ENCODE data around the gene EPB41L4B. TPM values are rescaled to one million over a fixed set of nuclear protein-coding genes. Genes with fewer than 3 reads are reported as not detected.

Gene EPB41L4B
- total and polyA plus RNA-seq, 2 donors (not counting 1 experiment from before 2014, with no cell fraction given): 0.56 to 2.8 TPM

DNA sequence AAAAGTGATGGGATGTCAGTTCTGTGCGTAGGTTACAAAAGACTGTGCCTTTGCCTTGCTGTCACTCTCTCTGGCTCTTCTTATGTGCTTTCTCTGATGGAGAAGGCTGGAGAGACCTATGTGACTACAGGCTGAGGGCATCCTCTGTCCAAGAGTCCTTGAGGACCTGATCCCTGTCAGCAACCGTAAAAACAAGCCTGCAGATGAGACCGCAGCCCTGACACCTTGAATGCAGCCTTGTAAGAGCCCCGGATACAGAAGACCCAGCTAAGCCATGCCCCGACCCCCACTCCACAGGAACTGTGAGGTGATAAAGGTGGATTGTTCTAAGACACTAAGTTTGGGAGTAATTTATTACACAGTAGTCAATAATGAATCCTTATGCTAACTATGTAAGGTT, 121.2 kb downstream of the EPB41L4B start:
- Histone ChIP-seq H3K27ac (ENCODE audit: insufficient read depth, low read length) (no peak overlapping the region), H2AFZ (ENCODE audit: low read length) (no peak overlapping the region), H3K4me3 (replicated peaks in 1 of 4; ENCODE audit: control extremely low read depth in 1 of 4, insufficient read depth in 1 of 4, low read depth in 3 of 4, low read length in 4 of 4) (no peak overlapping the region), H3K4me1 (ENCODE audit: control insufficient read depth, extremely low read depth, insufficient read depth, low read length) (no peaks in the 10 kb centered on the region), H3K4me2 (ENCODE audit: extremely low read depth, insufficient read depth, low read length) (no peak overlapping the region), H3K36me3 (ENCODE audit: control insufficient read depth, insufficient read depth, low read length) (no peaks in the 10 kb centered on the region), H3K79me2 (ENCODE audit: control insufficient read depth, insufficient read depth, low read length) (no peaks in the 10 kb centered on the region), H3K9me3 (ENCODE audit: control insufficient read depth, insufficient read depth, low read depth, low read length) (no peaks in the 10 kb centered on the region), H3K27me3 (ENCODE audit: control insufficient read depth, insufficient read depth, low read length) (no peaks in the 10 kb centered on the region), H3K9ac (ENCODE audit: insufficient read depth, low read length) (no peak overlapping the region), H4K20me1 (ENCODE audit: control insufficient read depth, extremely low read depth, insufficient read depth, low read length) (no peaks in the 10 kb centered on the region)
- TF ChIP-seq, protein P1, sequence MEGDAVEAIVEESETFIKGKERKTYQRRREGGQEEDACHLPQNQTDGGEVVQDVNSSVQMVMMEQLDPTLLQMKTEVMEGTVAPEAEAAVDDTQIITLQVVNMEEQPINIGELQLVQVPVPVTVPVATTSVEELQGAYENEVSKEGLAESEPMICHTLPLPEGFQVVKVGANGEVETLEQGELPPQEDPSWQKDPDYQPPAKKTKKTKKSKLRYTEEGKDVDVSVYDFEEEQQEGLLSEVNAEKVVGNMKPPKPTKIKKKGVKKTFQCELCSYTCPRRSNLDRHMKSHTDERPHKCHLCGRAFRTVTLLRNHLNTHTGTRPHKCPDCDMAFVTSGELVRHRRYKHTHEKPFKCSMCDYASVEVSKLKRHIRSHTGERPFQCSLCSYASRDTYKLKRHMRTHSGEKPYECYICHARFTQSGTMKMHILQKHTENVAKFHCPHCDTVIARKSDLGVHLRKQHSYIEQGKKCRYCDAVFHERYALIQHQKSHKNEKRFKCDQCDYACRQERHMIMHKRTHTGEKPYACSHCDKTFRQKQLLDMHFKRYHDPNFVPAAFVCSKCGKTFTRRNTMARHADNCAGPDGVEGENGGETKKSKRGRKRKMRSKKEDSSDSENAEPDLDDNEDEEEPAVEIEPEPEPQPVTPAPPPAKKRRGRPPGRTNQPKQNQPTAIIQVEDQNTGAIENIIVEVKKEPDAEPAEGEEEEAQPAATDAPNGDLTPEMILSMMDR (conservative IDR thresholded peaks at IDR 0.05 in 1 of 2, IDR thresholded peaks at IDR 0.05 in 1 of 2; ENCODE audit: low read depth in 1 of 2, low read length in 2 of 2): no peak
- TF ChIP-seq EZH2 (IDR thresholded peaks at IDR 0.05; ENCODE audit: low read length, missing control alignments): no peak
- DNase-seq (ENCODE audit: low read depth in 2 of 2): no peak

DNA sequence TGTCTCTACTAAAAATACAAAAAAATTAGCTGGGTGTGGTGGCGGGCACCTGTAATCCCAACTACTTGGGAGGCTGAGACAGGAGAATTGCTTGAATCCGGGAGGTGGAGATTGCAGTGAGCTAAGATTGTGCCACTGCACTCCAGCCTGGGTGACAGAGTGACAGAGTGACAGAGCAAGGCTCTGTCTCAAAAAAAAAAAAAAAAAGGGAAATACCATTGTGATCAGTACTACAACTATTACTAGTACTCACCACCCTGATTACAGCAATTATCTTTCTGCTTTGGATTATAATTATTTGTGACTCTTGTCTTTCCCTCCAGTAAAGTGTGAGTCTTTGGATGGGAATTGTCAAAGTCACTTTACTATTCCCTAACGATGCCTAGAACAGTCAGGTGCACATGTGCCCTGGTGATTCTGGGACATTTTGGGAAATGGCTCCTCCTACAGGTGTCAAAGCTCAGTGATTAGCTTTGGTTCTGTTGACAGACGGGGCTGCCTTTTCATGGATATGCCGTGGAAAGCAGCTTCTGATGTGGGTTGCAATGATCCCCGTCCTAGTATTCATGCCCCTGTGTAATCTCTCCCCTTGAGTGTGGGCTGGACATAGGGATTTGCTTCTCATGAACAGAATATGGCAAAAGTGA, 122.0 kb downstream of the EPB41L4B start:
- no peaks in the 10 kb centered on the region for H3K27me3 ChIP-seq (ENCODE audit: control insufficient read depth, insufficient read depth, low read length)
- H3K4me1 ChIP-seq (ENCODE audit: control insufficient read depth, extremely low read depth, insufficient read depth, low read length): no peaks in the 10 kb centered on the region
- TF ChIP-seq, protein P1 (conservative IDR thresholded peaks at IDR 0.05 in 1 of 2, IDR thresholded peaks at IDR 0.05 in 1 of 2; ENCODE audit: low read depth in 1 of 2, low read length in 2 of 2): no peak
- TF ChIP-seq EZH2 (IDR thresholded peaks at IDR 0.05; ENCODE audit: low read length, missing control alignments): no peak

DNA sequence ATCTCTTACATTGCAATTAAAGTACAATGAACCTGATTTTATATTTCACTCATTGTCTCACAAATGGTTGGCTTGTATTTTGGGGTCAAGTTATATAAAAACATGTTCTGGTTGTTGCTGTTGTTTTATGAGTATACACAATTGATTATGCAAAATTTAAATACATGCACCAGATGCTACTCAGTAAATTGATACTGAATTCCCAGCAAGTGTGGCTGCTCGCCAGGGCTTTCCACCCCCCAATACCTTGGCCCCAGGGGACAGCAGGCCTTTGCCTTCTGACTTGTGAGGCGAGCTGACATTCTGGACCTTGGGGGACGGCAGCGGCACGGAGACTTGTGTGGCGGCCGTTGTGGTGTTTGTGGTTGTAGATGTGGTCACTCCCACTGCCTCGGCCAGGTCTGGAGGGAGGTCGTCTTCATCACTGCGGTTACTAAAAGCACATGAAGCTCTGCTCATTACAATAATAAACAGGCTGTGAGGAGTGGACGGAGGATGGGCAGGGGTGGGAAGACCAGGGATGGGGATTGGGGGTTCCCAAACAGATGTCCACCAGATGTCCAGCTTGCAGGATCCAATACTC, 126.8 kb downstream of the EPB41L4B start:
- TF ChIP-seq, protein P1 (conservative IDR thresholded peaks at IDR 0.05 in 1 of 2, IDR thresholded peaks at IDR 0.05 in 1 of 2; ENCODE audit: low read depth in 1 of 2, low read length in 2 of 2): no peak
- no peak for TF ChIP-seq EZH2 (IDR thresholded peaks at IDR 0.05; ENCODE audit: low read length, missing control alignments)
- Histone ChIP-seq H2AFZ (ENCODE audit: low read length) (no peak overlapping the region), H3K36me3 (ENCODE audit: control insufficient read depth, insufficient read depth, low read length) (no peaks in the 10 kb centered on the region), H3K27me3 (ENCODE audit: control insufficient read depth, insufficient read depth, low read length) (no peaks in the 10 kb centered on the region), H3K9ac (ENCODE audit: insufficient read depth, low read length) (no peak overlapping the region), H3K4me1 (ENCODE audit: control insufficient read depth, extremely low read depth, insufficient read depth, low read length) (no peaks in the 10 kb centered on the region), H3K4me2 (ENCODE audit: extremely low read depth, insufficient read depth, low read length) (no peak overlapping the region), H4K20me1 (ENCODE audit: control insufficient read depth, extremely low read depth, insufficient read depth, low read length) (no peaks in the 10 kb centered on the region), H3K79me2 (ENCODE audit: control insufficient read depth, insufficient read depth, low read length) (no peaks in the 10 kb centered on the region), H3K27ac (ENCODE audit: insufficient read depth, low read length) (no peak overlapping the region), H3K4me3 (replicated peaks in 1 of 4; ENCODE audit: control extremely low read depth in 1 of 4, insufficient read depth in 1 of 4, low read depth in 3 of 4, low read length in 4 of 4) (no peak overlapping the region), H3K9me3 (ENCODE audit: control insufficient read depth, insufficient read depth, low read depth, low read length) (no peaks in the 10 kb centered on the region)
- DNase-seq (ENCODE audit: low read depth in 2 of 2): peak; percentile 53 to 73

More for the DNA sequence above, 122.0 kb downstream of the EPB41L4B start:
- DNase-seq (ENCODE audit: low read depth in 2 of 2): no peak
- Histone ChIP-seq H3K79me2 (ENCODE audit: control insufficient read depth, insufficient read depth, low read length) (no peaks in the 10 kb centered on the region), H3K27ac (ENCODE audit: insufficient read depth, low read length) (no peak overlapping the region), H2AFZ (ENCODE audit: low read length) (no peak overlapping the region), H3K4me3 (replicated peaks in 1 of 4; ENCODE audit: control extremely low read depth in 1 of 4, insufficient read depth in 1 of 4, low read depth in 3 of 4, low read length in 4 of 4) (no peak overlapping the region), H3K9me3 (ENCODE audit: control insufficient read depth, insufficient read depth, low read depth, low read length) (no peaks in the 10 kb centered on the region), H3K36me3 (ENCODE audit: control insufficient read depth, insufficient read depth, low read length) (no peaks in the 10 kb centered on the region), H4K20me1 (ENCODE audit: control insufficient read depth, extremely low read depth, insufficient read depth, low read length) (no peaks in the 10 kb centered on the region), H3K4me2 (ENCODE audit: extremely low read depth, insufficient read depth, low read length) (no peak overlapping the region), H3K9ac (ENCODE audit: insufficient read depth, low read length) (no peak overlapping the region)
